SU-DHL-6 (cell line): ENCODE results near the gene GIMAP1.

ENCODE experiments used
- H2AFZ ChIP-seq: fragments of 200-600 bp; sonication (generic); 2 replicates; pipeline ENCODE4 v1.6.1; 2014; ENCODE audit warnings: low read depth, mild to moderate bottlenecking, moderate library complexity, mixed read lengths, antibody characterized with exemption, low read length; ENCODE audit not compliant: severe bottlenecking
- H3F3A ChIP-seq: fragments of 200-600 bp; shearing (Covaris generic); 2 replicates; pipeline ENCODE4 v1.6.0; 2016; ENCODE audit warnings: antibody characterized with exemption, mild to moderate bottlenecking; ENCODE audit not compliant: insufficient read depth
- H3K27ac ChIP-seq: fragments of 200-600 bp; sonication (generic); 2 replicates; pipeline ENCODE4 v1.5.1; 2016; ENCODE audit warnings: low read depth, mild to moderate bottlenecking, low read length, moderate library complexity, mixed read lengths
- H3K27me3 ChIP-seq: fragments of 200-600 bp; sonication (generic), shearing (Covaris generic); 2 replicates; pipeline ENCODE4 v1.6.0; 2014; ENCODE audit warnings: mild to moderate bottlenecking, low read length
- H3K36me3 ChIP-seq: fragments of 200-600 bp; sonication (generic); 2 replicates; pipeline ENCODE4 v1.6.1; 2014; ENCODE audit warnings: mild to moderate bottlenecking, low read length, mixed read lengths
- H3K4me2 ChIP-seq: fragments of 300-600, 200-600 bp; shearing (Covaris generic), sonication (generic); 2 replicates; pipeline ENCODE4 v1.6.0; 2014; ENCODE audit warnings: low read length, low read depth, mild to moderate bottlenecking; ENCODE audit not compliant: poor library complexity, severe bottlenecking
- H3K4me3 ChIP-seq: fragments of 200-600 bp; sonication (generic); 2 replicates; pipeline ENCODE4 v1.5.1; 2014; ENCODE audit warnings: antibody characterized with exemption, low read length, mild to moderate bottlenecking, mixed read lengths; ENCODE audit not compliant: insufficient read depth, poor library complexity, severe bottlenecking
- H3K79me2 ChIP-seq: fragments of 200-600 bp; sonication (generic); 2 replicates; pipeline ENCODE4 v1.6.1; 2014; ENCODE audit warnings: mild to moderate bottlenecking, low read length, moderate library complexity; ENCODE audit not compliant: insufficient read depth
- H3K9ac ChIP-seq: fragments of 200-600 bp; sonication (generic); 2 replicates; pipeline ENCODE4 v1.7.0; 2014; ENCODE audit warnings: mild to moderate bottlenecking, low read length
- H3K9me2 ChIP-seq: fragments of 200-600 bp; sonication (generic); replicated peaks from 2 replicates; pipeline ENCODE4 v1.6.1; 2014; ENCODE audit warnings: low read length; ENCODE audit not compliant: insufficient read depth
- H3K9me3 ChIP-seq: fragments of 200-600 bp; sonication (generic); 2 replicates; pipeline ENCODE4 v1.6.1; 2014; ENCODE audit warnings: low read length, mixed read lengths; ENCODE audit not compliant: insufficient read depth
- H4K20me1 ChIP-seq: fragments of 200-600 bp; sonication (generic); 2 replicates; pipeline ENCODE4 v1.6.1; 2014; ENCODE audit warnings: low read depth, mild to moderate bottlenecking, antibody characterized with exemption, low read length, moderate library complexity, mixed read lengths
- EZH2phosphoT487 ChIP-seq: fragments of 200-600 bp; sonication (generic), shearing (Covaris generic); conservative IDR thresholded peaks from 2 replicates; pipeline ENCODE4 v1.6.1; 2018; ENCODE audit warnings: mild to moderate bottlenecking, antibody characterized with exemption, low read length, moderate library complexity, mixed read lengths
- TF ChIP-seq, protein P1 (sequence below): fragments of 200-600 bp; sonication (generic); IDR thresholded peaks from one replicate; pipeline ENCODE4 v1.5.1; 2017; ENCODE audit warnings: antibody characterized with exemption, mild to moderate bottlenecking, low read length, moderate library complexity; ENCODE audit not compliant: insufficient read depth, poor library complexity, severe bottlenecking

GIMAP1 gene

DNA sequence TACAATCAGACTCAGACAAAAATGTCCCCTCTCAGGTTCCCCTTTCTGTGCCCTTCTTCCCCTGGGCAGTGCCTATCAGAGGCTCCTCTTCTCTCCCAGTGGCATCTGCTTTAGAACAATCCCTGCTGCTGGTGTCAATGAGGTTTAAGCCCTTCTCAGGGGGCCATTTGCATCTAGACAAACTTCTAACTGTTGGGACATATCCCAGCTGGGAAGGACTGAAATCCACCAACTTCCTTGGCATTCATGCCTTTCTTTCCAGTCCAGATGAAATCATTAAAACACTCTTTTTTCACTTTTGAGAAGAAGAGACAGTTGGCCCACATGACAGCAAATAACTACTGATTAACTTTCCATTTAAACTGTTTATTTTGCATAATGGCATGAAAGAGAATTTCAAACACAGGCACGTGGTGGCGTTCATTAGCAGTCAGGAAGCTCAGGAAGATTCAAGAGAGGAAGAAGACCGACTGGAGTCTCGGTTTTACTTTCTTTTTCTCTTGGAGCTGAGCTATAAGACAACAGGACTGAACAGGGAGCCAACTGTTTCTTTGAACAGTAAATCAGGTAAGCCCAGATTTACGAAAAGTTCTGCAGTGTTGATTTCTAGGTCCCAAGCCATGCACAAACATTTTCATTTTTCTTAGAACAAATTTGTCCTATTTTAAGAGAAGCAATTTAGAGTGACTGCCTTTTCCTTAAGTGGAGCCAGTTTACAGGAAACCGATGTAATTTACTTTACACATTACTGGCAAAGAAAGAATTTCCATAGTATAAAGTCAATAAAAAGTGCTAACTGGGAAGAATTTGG is 31.0 kb upstream of the GIMAP1 start, which contains the start of gene GIMAP2:
TSS of gene GIMAP2 (plus strand) at position 488 of the 811 bp plus-strand sequence. CDS start 1,354 bp downstream, outside the sequence.
- Histone ChIP-seq H4K20me1 (no peaks in the 10 kb centered on the region), H3K27me3 (no peaks in the 10 kb centered on the region), H3K9ac (no peak within 1 kb of the TSS), H2AFZ (no peak within 1 kb of the TSS), H3F3A (no peaks in the 10 kb centered on the region), H3K9me3 (no peaks in the 10 kb centered on the region), H3K4me2 (no peak within 1 kb of the TSS), H3K4me3 (no peak within 1 kb of the TSS), H3K79me2 (no peaks in the 10 kb centered on the region), H3K9me2 (no peaks in the 10 kb centered on the region), H3K36me3 (no peaks in the 10 kb centered on the region), H3K27ac (no peak within 1 kb of the TSS)
- TF ChIP-seq, protein P1, sequence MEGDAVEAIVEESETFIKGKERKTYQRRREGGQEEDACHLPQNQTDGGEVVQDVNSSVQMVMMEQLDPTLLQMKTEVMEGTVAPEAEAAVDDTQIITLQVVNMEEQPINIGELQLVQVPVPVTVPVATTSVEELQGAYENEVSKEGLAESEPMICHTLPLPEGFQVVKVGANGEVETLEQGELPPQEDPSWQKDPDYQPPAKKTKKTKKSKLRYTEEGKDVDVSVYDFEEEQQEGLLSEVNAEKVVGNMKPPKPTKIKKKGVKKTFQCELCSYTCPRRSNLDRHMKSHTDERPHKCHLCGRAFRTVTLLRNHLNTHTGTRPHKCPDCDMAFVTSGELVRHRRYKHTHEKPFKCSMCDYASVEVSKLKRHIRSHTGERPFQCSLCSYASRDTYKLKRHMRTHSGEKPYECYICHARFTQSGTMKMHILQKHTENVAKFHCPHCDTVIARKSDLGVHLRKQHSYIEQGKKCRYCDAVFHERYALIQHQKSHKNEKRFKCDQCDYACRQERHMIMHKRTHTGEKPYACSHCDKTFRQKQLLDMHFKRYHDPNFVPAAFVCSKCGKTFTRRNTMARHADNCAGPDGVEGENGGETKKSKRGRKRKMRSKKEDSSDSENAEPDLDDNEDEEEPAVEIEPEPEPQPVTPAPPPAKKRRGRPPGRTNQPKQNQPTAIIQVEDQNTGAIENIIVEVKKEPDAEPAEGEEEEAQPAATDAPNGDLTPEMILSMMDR: no peak
- no peak for TF ChIP-seq EZH2phosphoT487

DNA sequence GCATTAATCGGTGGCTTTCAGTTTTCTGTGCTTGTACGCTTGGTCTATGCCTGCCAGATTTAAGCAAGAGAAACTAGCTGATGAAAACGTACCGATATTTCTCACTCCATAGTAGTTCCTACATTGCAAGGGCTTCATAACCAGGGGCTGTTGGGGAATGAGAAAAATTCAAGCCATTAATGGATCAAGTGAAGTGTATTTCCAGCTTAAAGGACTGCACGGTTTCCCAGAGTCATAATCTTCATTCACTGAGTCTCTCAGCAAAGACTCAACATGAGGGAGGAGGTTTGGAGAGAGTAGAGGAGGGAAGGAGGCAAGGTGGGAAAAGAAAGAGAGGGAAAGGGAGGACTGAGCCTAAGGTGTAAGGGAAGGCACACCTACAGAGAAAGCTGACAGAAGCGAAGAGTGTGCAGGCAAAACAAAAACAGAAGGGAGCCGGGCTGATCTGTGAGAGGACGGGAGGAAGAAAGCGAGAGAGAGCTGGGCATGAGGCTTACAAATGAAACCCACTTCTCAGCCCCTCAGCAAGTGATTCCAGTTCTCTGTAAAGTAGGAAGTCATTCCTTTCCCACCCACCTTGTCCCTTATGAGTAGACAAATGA is 30.3 kb upstream of the GIMAP1 start:
- TF ChIP-seq, protein P1: no peak
- TF ChIP-seq EZH2phosphoT487: no peak
- H3K79me2 ChIP-seq: no peaks in the 10 kb centered on the region
- no peak overlapping the region for H2AFZ ChIP-seq
- H4K20me1 ChIP-seq: no peaks in the 10 kb centered on the region
- H3K9me2 ChIP-seq: no peaks in the 10 kb centered on the region
- no peak overlapping the region for H3K27ac ChIP-seq
- H3K4me2 ChIP-seq: no peak overlapping the region
- no peaks in the 10 kb centered on the region for H3F3A ChIP-seq
- H3K9me3 ChIP-seq: no peaks in the 10 kb centered on the region
- H3K9ac ChIP-seq: no peak overlapping the region
- H3K4me3 ChIP-seq: no peak overlapping the region
- H3K36me3 ChIP-seq: no peaks in the 10 kb centered on the region
- H3K27me3 ChIP-seq: no peaks in the 10 kb centered on the region

DNA sequence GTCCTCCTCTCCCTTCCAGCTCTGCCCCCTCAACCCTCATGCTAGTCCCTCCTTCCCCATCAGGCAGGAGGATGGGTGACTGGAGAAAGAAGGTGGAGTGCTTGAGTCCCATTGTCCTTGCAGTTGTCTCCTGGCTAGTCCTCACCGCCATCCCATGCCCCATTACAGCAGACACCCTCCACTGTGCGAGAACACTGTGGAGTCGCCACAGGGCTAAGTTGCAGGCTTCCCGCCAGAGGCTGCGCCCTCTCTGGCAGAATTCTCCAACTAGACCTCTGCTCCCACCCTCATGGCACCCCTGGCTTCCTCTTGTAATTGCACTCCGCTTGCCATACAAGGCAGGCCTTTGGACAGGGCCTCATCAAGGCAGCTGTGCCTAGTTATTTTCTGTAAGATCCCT is 27.8 kb upstream of the GIMAP1 start:
- TF ChIP-seq EZH2phosphoT487: no peak
- TF ChIP-seq, protein P1: no peak
- H3K4me3 ChIP-seq: no peak overlapping the region
- H2AFZ ChIP-seq: no peak overlapping the region
- no peaks in the 10 kb centered on the region for H4K20me1 ChIP-seq
- no peaks in the 10 kb centered on the region for H3K27me3 ChIP-seq
- H3K9me2 ChIP-seq: no peaks in the 10 kb centered on the region
- no peak overlapping the region for H3K4me2 ChIP-seq
- H3K79me2 ChIP-seq: no peaks in the 10 kb centered on the region
- H3K9ac ChIP-seq: no peak overlapping the region
- no peaks in the 10 kb centered on the region for H3F3A ChIP-seq
- H3K9me3 ChIP-seq: no peaks in the 10 kb centered on the region
- no peaks in the 10 kb centered on the region for H3K36me3 ChIP-seq
- no peak overlapping the region for H3K27ac ChIP-seq
